ENCODE measurements around the gene F5. TPM values are rescaled to one million over a fixed set of nuclear protein-coding genes. Genes with fewer than 3 reads are reported as not detected.

Gene F5
- total and polyA plus RNA-seq, 2 donors (not counting 1 experiment from before 2014, with no cell fraction given) = 0.01 to 0.27 TPM

DNA sequence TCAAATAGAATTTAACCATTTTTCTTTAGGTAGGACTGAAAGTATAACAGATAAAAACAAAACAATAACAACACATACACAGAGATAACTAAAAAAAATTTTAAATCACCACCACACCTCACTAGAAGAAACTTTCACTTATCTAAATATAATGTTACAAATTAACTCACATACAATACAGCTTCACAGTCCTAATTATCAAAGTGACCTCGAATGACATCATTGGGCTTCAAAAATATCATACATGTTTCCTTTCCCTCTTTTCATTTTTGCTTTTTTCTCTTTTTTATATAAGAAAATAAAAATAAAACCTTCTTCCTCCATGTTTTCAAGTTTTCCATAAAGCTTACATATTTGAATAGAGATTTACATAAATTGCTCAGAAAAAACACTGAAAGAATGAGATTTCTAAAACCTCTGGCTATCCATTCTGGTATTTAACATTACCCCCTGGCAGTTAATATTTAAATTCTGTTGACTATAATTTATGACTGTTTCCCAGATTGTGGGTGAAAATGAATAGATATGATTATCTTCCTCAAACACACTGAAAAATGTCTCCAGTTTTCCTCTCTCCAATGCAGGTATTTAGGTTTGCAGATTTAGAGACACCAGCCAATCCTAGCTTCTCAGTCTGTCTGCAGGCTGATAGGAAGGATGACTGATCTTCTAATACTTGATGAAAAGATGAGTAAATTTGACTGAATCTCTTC lies 60.0 kb downstream of the F5 start:
- Histone ChIP-seq H4K20me1 (ENCODE audit: control insufficient read depth, insufficient read depth, low read length, poor library complexity, severe bottlenecking) (no peaks in the 10 kb centered on the region), H3K4me1 (ENCODE audit: control insufficient read depth in 2 of 2, insufficient read depth in 2 of 2, low read length in 2 of 2) (no peaks in the 10 kb centered on the region), H2AFZ (ENCODE audit: insufficient read depth, low read depth, low read length, poor library complexity, severe bottlenecking) (no peak overlapping the region), H3K9me3 (ENCODE audit: control extremely low read depth in 1 of 3, control insufficient read depth in 2 of 3, insufficient read depth in 1 of 3, low read length in 2 of 3) (no peaks in the 10 kb centered on the region), H3K4me3 (ENCODE audit: control extremely low read depth in 1 of 5, extremely low read depth in 1 of 5, insufficient read depth in 1 of 5, low read depth in 2 of 5, low read length in 4 of 5) (no peak overlapping the region), H3K79me2 (ENCODE audit: control insufficient read depth, insufficient read depth, low read length) (no peaks in the 10 kb centered on the region), H3K27ac (ENCODE audit: low read length in 2 of 2) (no peak overlapping the region), H3K27me3 (replicated peaks in 1 of 4; ENCODE audit: control extremely low read depth in 1 of 4, control insufficient read depth in 3 of 4, insufficient read depth in 4 of 4, low read length in 3 of 4) (peaks cover 0 to 4% (median 0%) of the 10 kb centered on the region in 4 experiments), H3K36me3 (replicated peaks in 1 of 2; ENCODE audit: control extremely low read depth in 1 of 2, control insufficient read depth in 1 of 2, extremely low read depth in 1 of 2, insufficient read depth in 2 of 2, low read length in 1 of 2) (no peaks in the 10 kb centered on the region), H3K4me2 (replicated peaks; ENCODE audit: low read depth, low read length, poor library complexity, severe bottlenecking) (no peak overlapping the region), H3K9ac (ENCODE audit: low read length) (no peak overlapping the region)
- intact Hi-C loops (cut with micrococcal nuclease) = no loop called here
- Mint-ChIP-seq H3K4me1 (peaks cover 4% of the 10 kb centered on the region), H3K27ac (no peak overlapping the region), H3K27me3 (peaks cover 6% of the 10 kb centered on the region), H3K4me3 (no peak overlapping the region), H3K9me3 (ENCODE audit: insufficient read depth) (no peaks in the 10 kb centered on the region)
- no peak for ATAC-seq (ENCODE audit: low read depth)
- TF ChIP-seq EZH2 (IDR thresholded peaks at IDR 0.05; ENCODE audit: borderline replicate concordance, insufficient read depth, low read depth, low read length, poor library complexity, severe bottlenecking) = no peak
- TF ChIP-seq, protein P1, sequence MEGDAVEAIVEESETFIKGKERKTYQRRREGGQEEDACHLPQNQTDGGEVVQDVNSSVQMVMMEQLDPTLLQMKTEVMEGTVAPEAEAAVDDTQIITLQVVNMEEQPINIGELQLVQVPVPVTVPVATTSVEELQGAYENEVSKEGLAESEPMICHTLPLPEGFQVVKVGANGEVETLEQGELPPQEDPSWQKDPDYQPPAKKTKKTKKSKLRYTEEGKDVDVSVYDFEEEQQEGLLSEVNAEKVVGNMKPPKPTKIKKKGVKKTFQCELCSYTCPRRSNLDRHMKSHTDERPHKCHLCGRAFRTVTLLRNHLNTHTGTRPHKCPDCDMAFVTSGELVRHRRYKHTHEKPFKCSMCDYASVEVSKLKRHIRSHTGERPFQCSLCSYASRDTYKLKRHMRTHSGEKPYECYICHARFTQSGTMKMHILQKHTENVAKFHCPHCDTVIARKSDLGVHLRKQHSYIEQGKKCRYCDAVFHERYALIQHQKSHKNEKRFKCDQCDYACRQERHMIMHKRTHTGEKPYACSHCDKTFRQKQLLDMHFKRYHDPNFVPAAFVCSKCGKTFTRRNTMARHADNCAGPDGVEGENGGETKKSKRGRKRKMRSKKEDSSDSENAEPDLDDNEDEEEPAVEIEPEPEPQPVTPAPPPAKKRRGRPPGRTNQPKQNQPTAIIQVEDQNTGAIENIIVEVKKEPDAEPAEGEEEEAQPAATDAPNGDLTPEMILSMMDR (IDR thresholded peaks at IDR 0.05) = no peak
- no peak for DNase-seq
- ChIA-PET CTCF (no interaction called here), POLR2A (no interaction called here)
- WGBS (ENCODE audit: insufficient coverage) = no CpG with 5 or more reads among the region's 1 CpG

DNA sequence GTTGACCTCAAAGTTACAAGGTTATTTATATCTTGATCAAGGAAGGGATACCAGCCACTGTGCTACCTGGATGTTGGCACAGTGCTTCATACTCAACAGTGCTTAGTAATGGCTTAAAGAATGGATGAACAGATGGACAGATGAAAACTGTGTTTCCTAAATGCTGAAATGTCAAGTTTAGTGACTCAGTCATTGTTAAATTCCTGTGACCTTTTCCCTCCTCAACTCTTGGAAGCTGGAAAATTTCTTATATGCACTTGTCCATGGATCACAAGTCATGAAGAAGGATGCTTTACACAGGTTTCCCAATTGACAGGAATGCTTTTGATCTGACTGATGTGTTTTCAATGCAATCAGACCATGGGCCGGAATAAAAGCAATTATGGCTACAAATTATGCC lies 60.9 kb downstream of the F5 start:
- ATAC-seq (ENCODE audit: low read depth) (no peak), DNase-seq (no peak)
- no peaks in the 10 kb centered on the region for H3K9me3 Mint-ChIP-seq (ENCODE audit: insufficient read depth)
- Histone ChIP-seq H3K4me1 (ENCODE audit: control insufficient read depth in 2 of 2, insufficient read depth in 2 of 2, low read length in 2 of 2) (no peaks in the 10 kb centered on the region), H2AFZ (ENCODE audit: insufficient read depth, low read depth, low read length, poor library complexity, severe bottlenecking) (no peak overlapping the region), H3K4me3 (ENCODE audit: control extremely low read depth in 1 of 5, extremely low read depth in 1 of 5, insufficient read depth in 1 of 5, low read depth in 2 of 5, low read length in 4 of 5) (no peak overlapping the region), H3K36me3 (replicated peaks in 1 of 2; ENCODE audit: control extremely low read depth in 1 of 2, control insufficient read depth in 1 of 2, extremely low read depth in 1 of 2, insufficient read depth in 2 of 2, low read length in 1 of 2) (no peaks in the 10 kb centered on the region), H4K20me1 (ENCODE audit: control insufficient read depth, insufficient read depth, low read length, poor library complexity, severe bottlenecking) (no peaks in the 10 kb centered on the region), H3K9ac (ENCODE audit: low read length) (no peak overlapping the region), H3K9me3 (ENCODE audit: control extremely low read depth in 1 of 3, control insufficient read depth in 2 of 3, insufficient read depth in 1 of 3, low read length in 2 of 3) (no peaks in the 10 kb centered on the region), H3K79me2 (ENCODE audit: control insufficient read depth, insufficient read depth, low read length) (no peaks in the 10 kb centered on the region), H3K27me3 (replicated peaks in 1 of 4; ENCODE audit: control extremely low read depth in 1 of 4, control insufficient read depth in 3 of 4, insufficient read depth in 4 of 4, low read length in 3 of 4) (peaks cover 0 to 2% (median 0%) of the 10 kb centered on the region in 4 experiments), H3K4me2 (replicated peaks; ENCODE audit: low read depth, low read length, poor library complexity, severe bottlenecking) (no peak overlapping the region), H3K27ac (ENCODE audit: low read length in 2 of 2) (no peak overlapping the region)
- H3K4me1 Mint-ChIP-seq = peaks cover 4% of the 10 kb centered on the region
- TF ChIP-seq, protein P1 (IDR thresholded peaks at IDR 0.05) = no peak
- TF ChIP-seq EZH2 (IDR thresholded peaks at IDR 0.05; ENCODE audit: borderline replicate concordance, insufficient read depth, low read depth, low read length, poor library complexity, severe bottlenecking) = no peak
- no CpG with 5 or more reads among the region's 1 CpG for WGBS (ENCODE audit: insufficient coverage)
- ChIA-PET CTCF (no interaction called here), POLR2A (no interaction called here)
- intact Hi-C loops (cut with micrococcal nuclease) = no loop called here
- no peak overlapping the region for H3K4me3 Mint-ChIP-seq
- peaks cover 5% of the 10 kb centered on the region for H3K27me3 Mint-ChIP-seq
- H3K27ac Mint-ChIP-seq = no peak overlapping the region
